ENCODE data around the gene CHP1. TPM values are rescaled to one million over a fixed set of nuclear protein-coding genes. Genes with fewer than 3 reads are reported as not detected.
"Not testable (repeated sequence)": the region's sequence is repeated elsewhere in the genome, so short reads cannot be mapped to it uniquely, and the experiment has no call there.

CHP1 gene
- total RNA-seq, 1 donor from 2014 or later, result 76.3 TPM

- peaks cover 27% of the 10 kb centered on the region for H3K4me1 Mint-ChIP-seq
- H3K4me3 Mint-ChIP-seq, result peak overlapping the region; percentile 42
- no peaks in the 10 kb centered on the region for H3K27me3 Mint-ChIP-seq (ENCODE audit: low read depth)
- TF ChIP-seq, protein P1, sequence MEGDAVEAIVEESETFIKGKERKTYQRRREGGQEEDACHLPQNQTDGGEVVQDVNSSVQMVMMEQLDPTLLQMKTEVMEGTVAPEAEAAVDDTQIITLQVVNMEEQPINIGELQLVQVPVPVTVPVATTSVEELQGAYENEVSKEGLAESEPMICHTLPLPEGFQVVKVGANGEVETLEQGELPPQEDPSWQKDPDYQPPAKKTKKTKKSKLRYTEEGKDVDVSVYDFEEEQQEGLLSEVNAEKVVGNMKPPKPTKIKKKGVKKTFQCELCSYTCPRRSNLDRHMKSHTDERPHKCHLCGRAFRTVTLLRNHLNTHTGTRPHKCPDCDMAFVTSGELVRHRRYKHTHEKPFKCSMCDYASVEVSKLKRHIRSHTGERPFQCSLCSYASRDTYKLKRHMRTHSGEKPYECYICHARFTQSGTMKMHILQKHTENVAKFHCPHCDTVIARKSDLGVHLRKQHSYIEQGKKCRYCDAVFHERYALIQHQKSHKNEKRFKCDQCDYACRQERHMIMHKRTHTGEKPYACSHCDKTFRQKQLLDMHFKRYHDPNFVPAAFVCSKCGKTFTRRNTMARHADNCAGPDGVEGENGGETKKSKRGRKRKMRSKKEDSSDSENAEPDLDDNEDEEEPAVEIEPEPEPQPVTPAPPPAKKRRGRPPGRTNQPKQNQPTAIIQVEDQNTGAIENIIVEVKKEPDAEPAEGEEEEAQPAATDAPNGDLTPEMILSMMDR (conservative IDR thresholded peaks at IDR 0.05), result no peak
- DNase-seq (ENCODE audit: low read depth, low spot score), result no peak
- H3K27ac Mint-ChIP-seq (ENCODE audit: unreplicated experiment), result no peak overlapping the region
- H3K36me3 Mint-ChIP-seq (ENCODE audit: low read depth), result peaks cover 12% of the 10 kb centered on the region
- no peaks in the 10 kb centered on the region for H3K9me3 Mint-ChIP-seq
Observed at GRCh38 chr15:41281236-41281635, 50.2 kb downstream of the CHP1 start.

DNA sequence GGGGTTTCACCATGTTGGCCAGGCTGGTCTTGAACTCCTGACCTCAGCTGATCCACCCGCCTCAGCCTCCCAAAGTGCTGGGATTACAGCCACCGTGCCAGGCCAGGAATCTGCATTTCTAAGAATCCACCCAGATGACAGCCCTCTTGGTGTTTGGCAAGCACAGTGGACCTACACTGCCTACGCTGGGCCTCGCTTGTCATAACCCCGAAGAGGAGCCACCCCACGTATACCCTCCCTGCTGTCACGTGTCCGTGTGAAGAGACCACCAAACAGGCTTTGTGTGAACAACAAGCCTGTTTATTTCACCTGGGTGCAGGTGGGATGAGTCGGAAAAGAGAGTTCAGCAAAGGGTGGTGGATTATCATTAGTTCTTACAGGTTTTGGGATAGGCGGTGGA lies 51.4 kb downstream of the CHP1 start:
- DNase-seq (ENCODE audit: low read depth, low spot score); H3K27me3 Mint-ChIP-seq (ENCODE audit: low read depth); H3K9me3 Mint-ChIP-seq: not testable (repeated sequence)
- Mint-ChIP-seq H3K4me3 (peak overlapping the region; percentile 90), H3K27ac (ENCODE audit: unreplicated experiment) (peak overlapping the region; percentile 16), H3K36me3 (ENCODE audit: low read depth) (peaks cover 18% of the 10 kb centered on the region), H3K4me1 (peaks cover 34% of the 10 kb centered on the region)

DNA sequence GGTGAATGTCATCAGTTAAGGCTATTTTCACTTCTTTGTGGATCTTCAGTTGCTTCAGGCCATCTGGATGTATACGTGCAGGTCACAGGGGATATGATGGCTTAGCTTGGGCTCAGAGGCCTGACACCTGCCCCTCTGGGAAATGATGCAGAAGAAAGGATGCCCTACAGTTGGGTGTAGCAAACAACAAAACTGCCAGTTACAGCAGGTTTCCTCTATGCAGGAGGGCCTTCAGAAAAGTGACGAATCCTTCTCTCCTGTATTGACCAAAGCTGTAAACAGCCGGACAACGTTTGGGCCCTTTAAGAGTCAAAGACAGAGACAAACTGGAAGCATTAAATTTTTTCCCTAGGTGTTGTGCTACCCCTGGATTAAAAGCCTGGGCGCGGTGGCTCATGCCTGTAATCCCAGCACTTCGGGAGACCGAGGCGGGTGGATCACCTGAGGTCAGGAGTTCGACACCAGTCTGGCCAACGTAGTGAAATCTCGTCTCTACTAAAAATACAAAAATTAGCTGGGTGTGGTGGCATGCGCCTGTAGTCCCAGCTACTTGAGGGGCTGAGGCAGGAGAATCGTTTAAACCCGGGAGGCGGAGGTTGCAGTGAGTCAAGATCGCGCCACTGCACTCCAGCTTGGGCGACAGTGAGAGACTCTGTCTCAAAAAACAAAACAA lies 52.0 kb downstream of the CHP1 start:
- Mint-ChIP-seq H3K4me3 (peak overlapping the region; percentile 90), H3K4me1 (peaks cover 36% of the 10 kb centered on the region), H3K27ac (ENCODE audit: unreplicated experiment) (peak overlapping the region; percentile 90), H3K36me3 (ENCODE audit: low read depth) (peaks cover 20% of the 10 kb centered on the region)
- not testable (repeated sequence) for H3K27me3 Mint-ChIP-seq (ENCODE audit: low read depth); H3K9me3 Mint-ChIP-seq; DNase-seq (ENCODE audit: low read depth, low spot score)

DNA sequence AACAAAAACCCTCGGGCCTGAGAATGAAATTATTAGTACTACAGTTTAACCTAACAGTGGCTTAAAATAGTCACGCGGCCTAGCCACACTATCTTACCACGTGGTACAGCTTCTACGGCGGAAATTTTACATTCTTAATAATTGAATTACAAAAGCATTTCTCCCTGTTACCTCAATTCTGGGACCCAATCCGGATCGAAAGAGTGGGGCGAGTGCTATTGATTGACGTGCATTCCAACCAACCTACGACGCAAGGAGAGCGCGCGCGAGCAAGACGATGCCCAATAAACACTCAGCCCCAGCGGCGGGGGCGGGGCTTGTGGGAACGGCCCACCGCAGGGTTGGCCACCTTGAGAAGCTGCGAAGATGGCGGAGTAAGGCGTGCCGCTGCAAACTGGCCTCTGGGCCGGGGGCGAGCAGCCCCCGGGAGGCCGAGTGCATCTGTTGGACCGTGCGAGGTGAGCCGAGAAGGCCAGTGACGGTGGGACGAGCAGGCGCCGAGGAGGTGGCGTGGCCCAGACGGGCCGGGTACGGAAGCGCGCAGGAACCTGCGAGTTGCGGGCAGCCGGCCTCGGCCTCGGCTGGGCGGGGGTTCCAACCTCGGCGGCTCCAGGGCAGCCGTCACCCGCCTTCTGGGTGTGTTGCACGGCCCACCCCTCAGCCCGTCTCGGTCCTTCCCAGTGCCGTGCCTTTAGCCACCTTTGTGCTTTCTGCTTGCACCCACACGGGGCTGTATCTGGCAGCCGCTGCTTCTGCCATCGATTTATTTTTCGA lies 52.8 kb downstream of the CHP1 start:
- H3K36me3 Mint-ChIP-seq (ENCODE audit: low read depth), result peaks cover 25% of the 10 kb centered on the region
- no peaks in the 10 kb centered on the region for H3K27me3 Mint-ChIP-seq (ENCODE audit: low read depth)
- H3K9me3 Mint-ChIP-seq, result no peaks in the 10 kb centered on the region
- H3K4me3 Mint-ChIP-seq, result peak overlapping the region; percentile 90
- peak overlapping the region; percentile 98 for H3K27ac Mint-ChIP-seq (ENCODE audit: unreplicated experiment)
- peaks cover 43% of the 10 kb centered on the region for H3K4me1 Mint-ChIP-seq
- DNase-seq (ENCODE audit: low read depth, low spot score), result peak; percentile 97
- TF ChIP-seq, protein P1 (conservative IDR thresholded peaks at IDR 0.05), result no peak

DNA sequence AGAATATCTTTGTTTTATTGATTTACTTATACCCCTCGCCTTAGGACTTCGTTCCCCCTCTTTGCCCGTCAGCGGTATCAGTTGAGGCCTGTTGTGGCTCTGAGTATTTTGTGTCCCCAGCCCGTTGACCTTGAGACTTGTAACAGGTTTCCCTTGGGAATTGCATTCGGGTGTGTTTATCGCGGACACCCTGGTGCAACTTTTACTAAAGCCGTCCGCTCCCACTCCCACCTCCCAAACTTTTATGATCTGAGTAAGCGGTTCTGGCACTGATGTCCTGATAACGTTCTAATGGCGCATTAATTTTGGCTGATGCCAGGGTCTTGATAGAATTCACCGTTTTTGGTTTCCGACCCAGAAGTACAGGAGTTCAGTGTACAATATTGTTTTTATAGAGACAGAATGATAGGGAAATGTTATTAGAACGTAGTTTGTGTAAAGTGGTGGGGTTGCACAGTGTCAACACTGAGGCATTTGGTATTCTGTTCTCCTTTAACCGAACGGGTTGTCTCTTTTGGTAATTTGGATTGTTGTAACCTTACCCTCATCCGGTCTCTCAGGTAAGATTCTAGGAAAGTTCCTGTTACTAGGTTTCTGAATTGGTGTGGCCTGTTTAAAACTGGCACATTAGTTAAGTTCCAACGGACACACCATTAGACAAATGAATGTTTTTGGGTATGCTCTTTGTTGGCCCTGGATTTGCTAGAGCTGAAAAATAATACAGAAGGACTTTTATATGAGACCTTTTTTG lies 53.5 kb downstream of the CHP1 start:
- TF ChIP-seq, protein P1 (conservative IDR thresholded peaks at IDR 0.05), result no peak
- peak overlapping the region; percentile 90 for H3K4me3 Mint-ChIP-seq
- no peaks in the 10 kb centered on the region for H3K27me3 Mint-ChIP-seq (ENCODE audit: low read depth)
- peak overlapping the region; percentile 98 for H3K27ac Mint-ChIP-seq (ENCODE audit: unreplicated experiment)
- peaks cover 25% of the 10 kb centered on the region for H3K36me3 Mint-ChIP-seq (ENCODE audit: low read depth)
- peaks cover 44% of the 10 kb centered on the region for H3K4me1 Mint-ChIP-seq
- H3K9me3 Mint-ChIP-seq, result no peaks in the 10 kb centered on the region
- DNase-seq (ENCODE audit: low read depth, low spot score), result no peak

DNA sequence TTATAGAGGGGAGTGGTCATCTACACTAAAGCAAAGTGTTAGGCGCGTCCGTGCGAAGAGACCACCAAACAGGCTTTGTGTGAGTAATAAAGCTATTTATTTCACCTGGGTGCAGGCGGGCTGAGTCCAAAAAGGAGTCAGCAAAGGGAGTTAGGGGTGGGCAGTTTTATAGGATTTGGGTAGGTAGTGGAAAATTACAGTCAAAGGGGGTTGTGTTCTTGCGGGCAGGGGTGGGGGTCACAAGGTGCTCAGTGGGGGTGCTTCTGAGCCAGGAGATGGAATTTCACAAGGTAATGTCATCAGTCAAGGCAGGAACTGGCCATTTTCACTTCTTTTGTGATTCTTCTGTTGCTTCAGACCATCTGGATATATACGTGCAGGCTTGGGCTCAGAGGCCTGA lies 54.2 kb downstream of the CHP1 start:
- H3K36me3 Mint-ChIP-seq (ENCODE audit: low read depth), result peaks cover 25% of the 10 kb centered on the region
- H3K27me3 Mint-ChIP-seq (ENCODE audit: low read depth), result no peaks in the 10 kb centered on the region
- TF ChIP-seq, protein P1 (conservative IDR thresholded peaks at IDR 0.05), result no peak
- H3K9me3 Mint-ChIP-seq, result no peaks in the 10 kb centered on the region
- DNase-seq (ENCODE audit: low read depth, low spot score), result no peak
- H3K4me3 Mint-ChIP-seq, result peak overlapping the region; percentile 90
- H3K4me1 Mint-ChIP-seq, result peaks cover 44% of the 10 kb centered on the region
- H3K27ac Mint-ChIP-seq (ENCODE audit: unreplicated experiment), result peak overlapping the region; percentile 93

Measured in neural crest cell (in vitro differentiated cells).